Measurements from ENCODE around the gene SNAP47.

DNA sequence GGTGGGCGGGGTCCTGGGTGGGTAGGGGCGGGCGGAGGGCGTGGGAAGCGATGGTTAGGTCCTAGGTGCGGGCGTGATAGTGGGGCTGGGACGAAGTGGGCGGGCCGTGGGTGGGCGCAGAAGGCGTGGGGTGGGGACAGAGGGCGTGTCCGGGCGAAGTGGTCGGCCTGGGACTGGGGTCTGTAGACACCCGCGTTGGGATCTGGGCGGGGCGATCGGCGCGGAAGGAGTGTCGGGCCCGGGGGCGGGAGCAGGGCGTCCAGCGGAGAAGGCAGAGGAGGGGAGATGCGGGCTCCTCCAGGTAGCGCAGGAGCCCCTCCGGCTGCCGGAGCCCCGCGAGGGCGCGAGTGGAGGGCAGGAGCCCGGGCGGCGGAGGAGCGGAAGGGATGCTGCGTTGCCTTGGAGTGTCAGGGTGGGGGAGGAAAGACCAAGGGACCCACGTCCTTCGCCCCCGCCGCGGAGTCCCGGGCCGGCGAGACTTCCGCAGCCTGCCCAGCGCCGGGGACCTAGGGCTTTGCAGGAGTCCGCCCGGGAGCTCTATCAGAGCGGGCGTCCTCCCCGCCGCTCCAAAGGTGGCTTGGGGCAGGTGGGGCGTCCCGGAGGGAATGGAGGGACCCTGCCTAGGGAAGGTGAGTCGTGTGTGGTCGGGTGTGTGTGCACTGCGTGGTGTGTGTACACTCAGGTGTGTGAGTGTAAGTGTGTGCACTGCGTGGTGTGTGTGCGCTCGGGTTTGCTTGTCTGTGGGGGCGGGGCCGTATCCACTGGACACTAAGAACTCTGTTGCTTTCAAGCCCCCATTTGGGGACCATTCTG lies 53.2 kb downstream of the SNAP47 start:
- TF ChIP-seq, protein P1, sequence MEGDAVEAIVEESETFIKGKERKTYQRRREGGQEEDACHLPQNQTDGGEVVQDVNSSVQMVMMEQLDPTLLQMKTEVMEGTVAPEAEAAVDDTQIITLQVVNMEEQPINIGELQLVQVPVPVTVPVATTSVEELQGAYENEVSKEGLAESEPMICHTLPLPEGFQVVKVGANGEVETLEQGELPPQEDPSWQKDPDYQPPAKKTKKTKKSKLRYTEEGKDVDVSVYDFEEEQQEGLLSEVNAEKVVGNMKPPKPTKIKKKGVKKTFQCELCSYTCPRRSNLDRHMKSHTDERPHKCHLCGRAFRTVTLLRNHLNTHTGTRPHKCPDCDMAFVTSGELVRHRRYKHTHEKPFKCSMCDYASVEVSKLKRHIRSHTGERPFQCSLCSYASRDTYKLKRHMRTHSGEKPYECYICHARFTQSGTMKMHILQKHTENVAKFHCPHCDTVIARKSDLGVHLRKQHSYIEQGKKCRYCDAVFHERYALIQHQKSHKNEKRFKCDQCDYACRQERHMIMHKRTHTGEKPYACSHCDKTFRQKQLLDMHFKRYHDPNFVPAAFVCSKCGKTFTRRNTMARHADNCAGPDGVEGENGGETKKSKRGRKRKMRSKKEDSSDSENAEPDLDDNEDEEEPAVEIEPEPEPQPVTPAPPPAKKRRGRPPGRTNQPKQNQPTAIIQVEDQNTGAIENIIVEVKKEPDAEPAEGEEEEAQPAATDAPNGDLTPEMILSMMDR (IDR thresholded peaks at IDR 0.05) = no peak
- TF ChIP-seq POLR2A (IDR thresholded peaks at IDR 0.05) = no peak
